ENCODE measurements around the gene SNTN.

Gene SNTN

GRCh38 chr3:63689285-63689684 is 36.8 kb downstream of the SNTN start:
- no peak for TF ChIP-seq CTCF (IDR thresholded peaks at IDR 0.05; ENCODE audit: low read depth, low read length, missing control alignments)

GRCh38 chr3:63693351-63693750 is 40.9 kb downstream of the SNTN start:
- DNase-seq (ENCODE audit: low read depth): no peak
- H3K4me3 ChIP-seq (ENCODE audit: low read depth, low read length): no peak overlapping the region
- no peak for TF ChIP-seq CTCF (IDR thresholded peaks at IDR 0.05; ENCODE audit: low read depth, low read length, missing control alignments)

More at GRCh38 chr3:63689285-63689684, 36.8 kb downstream of the SNTN start:
- DNase-seq (ENCODE audit: low read depth): no peak
- H3K4me3 ChIP-seq (ENCODE audit: low read depth, low read length): no peak overlapping the region

- DNase-seq (ENCODE audit: low read depth): no peak
- H3K4me3 ChIP-seq (ENCODE audit: low read depth, low read length): no peak overlapping the region
Measured at GRCh38 chr3:63705092-63705645, 52.7 kb downstream of the SNTN start.

GRCh38 chr3:63706321-63707085 is 54.0 kb downstream of the SNTN start:
- TF ChIP-seq CTCF (IDR thresholded peaks at IDR 0.05; ENCODE audit: low read depth, low read length, missing control alignments): no peak
- DNase-seq (ENCODE audit: low read depth): no peak
- H3K4me3 ChIP-seq (ENCODE audit: low read depth, low read length): no peak overlapping the region

More at GRCh38 chr3:63705092-63705645, 52.7 kb downstream of the SNTN start:
- no peak for TF ChIP-seq CTCF (IDR thresholded peaks at IDR 0.05; ENCODE audit: low read depth, low read length, missing control alignments)

- TF ChIP-seq CTCF (IDR thresholded peaks at IDR 0.05; ENCODE audit: low read depth, low read length, missing control alignments): no peak
- H3K4me3 ChIP-seq (ENCODE audit: low read depth, low read length): no peak overlapping the region
- DNase-seq (ENCODE audit: low read depth): no peak
Measured at GRCh38 chr3:63707731-63708130, 55.3 kb downstream of the SNTN start.

GRCh38 chr3:63709576-63709975 is 57.1 kb downstream of the SNTN start:
- TF ChIP-seq CTCF (IDR thresholded peaks at IDR 0.05; ENCODE audit: low read depth, low read length, missing control alignments): no peak
- no peak overlapping the region for H3K4me3 ChIP-seq (ENCODE audit: low read depth, low read length)
- no peak for DNase-seq (ENCODE audit: low read depth)

Measured in GM12864 (cell line).